Prostate gland (tissue), 2 donors: ENCODE results near the gene METTL9.

Source experiments
- CTCF ChIP-seq, 4 experiments: fragments of 200-600 bp in 2 of 4; fragments of 450-650 bp in 2 of 4; sonication (generic) in 2 of 4; IDR thresholded peaks; 1 replicate in 3 of 4; 2 replicates in 1 of 4; pipeline ENCODE4 v1.5.1; 2016 to 2019; ENCODE audit warnings: antibody characterized with exemption in 4 of 4, mild to moderate bottlenecking in 2 of 4, moderate library complexity in 2 of 4
- POLR2AphosphoS5 ChIP-seq: sonication (generic); formaldehyde crosslinking; IDR thresholded peaks from one replicate; pipeline ENCODE4 v1.6.1; 2017; ENCODE audit warnings: antibody characterized with exemption

DNA sequence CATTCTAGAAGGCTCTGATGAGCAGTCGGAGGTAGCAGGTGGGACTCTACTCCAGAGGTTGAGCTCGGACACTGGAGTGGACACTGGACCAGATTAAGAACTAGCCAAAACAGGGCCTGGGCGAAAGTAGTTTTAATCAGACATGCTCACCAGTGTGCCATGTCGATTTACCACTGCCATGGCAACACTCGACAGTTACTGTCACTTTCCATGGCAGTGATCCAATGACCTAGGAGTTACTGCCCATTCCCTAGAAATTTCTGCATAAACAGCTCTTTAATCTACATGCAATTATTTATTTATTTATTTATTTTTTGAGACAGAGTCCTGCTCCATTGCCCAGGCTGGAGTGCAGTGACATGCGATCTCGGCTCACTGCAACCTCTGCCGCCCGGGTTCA, 7.2 kb upstream of the METTL9 start:
- TF ChIP-seq POLR2AphosphoS5 (no peak), CTCF (IDR thresholded peaks at IDR 0.05) (no peak)
